GM21737 (cell line): ENCODE results near the gene RAB40B.
A peak's percentile ranks its signal among the peaks of the same experiment; 100 is the strongest.
"Not testable (repeated sequence)": the region's sequence is repeated elsewhere in the genome, so short reads cannot be mapped to it uniquely, and the experiment has no call there.

Experiments
- ATAC-seq: cut with Tn5 transposase; IDR thresholded peaks from one replicate; pipeline ENCODE4 v1.9.1; 2021; ENCODE audit warnings: mild to moderate bottlenecking, moderate library complexity; ENCODE audit not compliant: unreplicated experiment

The RAB40B gene, protein sequence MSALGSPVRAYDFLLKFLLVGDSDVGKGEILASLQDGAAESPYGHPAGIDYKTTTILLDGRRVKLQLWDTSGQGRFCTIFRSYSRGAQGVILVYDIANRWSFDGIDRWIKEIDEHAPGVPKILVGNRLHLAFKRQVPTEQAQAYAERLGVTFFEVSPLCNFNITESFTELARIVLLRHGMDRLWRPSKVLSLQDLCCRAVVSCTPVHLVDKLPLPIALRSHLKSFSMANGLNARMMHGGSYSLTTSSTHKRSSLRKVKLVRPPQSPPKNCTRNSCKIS

DNA sequence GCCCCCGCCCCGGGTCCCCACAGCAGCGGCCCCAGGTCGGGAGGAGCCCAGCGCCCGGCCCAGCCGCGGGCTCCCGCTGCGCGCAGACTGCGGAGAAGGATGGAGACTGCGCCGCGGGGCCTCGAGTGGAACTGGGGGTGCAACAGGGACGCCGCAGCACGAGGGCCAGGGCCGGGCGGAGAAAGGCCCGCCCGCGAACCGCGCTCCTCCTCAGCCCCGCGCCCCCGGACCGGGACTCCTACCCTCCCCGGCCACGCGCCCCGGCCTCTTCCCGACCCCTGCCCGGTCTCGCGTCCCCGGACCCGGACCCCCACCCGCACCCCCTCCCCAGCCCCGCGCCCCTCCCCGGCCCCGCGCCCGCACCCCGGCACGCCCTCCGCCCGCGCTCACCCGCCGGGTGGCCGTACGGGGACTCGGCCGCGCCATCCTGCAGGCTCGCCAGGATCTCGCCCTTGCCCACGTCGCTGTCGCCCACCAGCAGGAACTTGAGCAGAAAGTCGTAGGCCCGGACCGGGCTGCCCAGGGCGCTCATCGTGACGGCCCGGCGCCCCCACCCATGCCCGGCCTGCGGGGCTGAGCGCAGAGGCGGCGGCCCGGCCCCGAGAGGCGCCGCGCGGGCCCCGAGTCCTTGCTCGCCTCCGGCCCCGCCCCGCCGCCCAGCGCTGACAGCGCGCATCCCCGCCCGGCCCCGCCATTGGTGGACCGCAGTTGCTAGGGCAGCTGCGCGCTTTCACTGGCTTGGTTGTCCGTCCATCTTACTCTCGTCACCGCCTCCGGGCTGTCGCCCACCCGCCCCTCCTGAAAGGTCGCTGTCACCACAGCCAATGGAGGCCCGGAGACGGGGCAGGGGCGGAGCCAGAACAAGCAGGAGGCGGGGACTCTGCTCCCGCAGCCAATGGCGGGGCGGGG, at the start of gene RAB40B:
Gene RAB40B (minus strand): TSS at position 634 of the 909 bp plus-strand sequence. CDS start 102 bp downstream, at position 532.
- ATAC-seq, result peak; percentile 90

DNA sequence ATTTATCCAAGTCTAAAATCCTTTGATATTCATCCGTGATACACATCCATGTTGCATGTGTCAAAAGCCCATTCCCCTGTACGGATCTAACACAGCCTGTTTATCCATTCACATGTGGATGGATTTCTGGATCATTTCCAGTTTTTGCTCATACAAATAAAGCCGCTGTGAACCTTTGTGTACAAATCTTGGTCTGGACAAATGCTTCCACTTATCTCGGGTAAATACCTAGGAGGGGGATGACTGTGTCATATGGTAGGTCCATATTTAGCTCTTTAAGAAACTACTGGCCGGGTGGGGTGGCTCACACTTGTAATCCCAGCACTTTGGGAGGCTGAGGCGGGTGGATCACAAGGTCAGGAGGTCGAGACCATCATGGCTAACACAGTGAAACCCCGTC, 47.0 kb upstream of the RAB40B start:
- ATAC-seq, result no peak

DNA sequence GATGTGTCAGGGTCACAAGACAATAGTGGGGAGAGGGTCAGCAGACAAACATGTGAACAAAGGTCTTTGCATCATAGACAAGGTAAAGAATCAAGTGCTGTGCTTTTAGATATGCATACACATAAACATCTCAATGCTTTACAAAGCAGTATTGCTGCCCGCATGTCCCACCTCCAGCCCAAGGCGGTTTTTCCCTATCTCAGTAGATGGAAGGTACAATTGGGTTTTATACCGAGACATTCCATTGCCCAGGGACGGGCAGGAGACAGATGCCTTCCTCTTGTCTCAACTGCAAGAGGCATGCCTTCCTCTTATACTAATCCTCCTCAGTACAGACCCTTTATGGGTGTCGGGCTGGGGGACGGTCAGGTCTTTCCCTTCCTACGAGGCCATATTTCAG, 46.2 kb upstream of the RAB40B start:
- not testable (repeated sequence) for ATAC-seq

DNA sequence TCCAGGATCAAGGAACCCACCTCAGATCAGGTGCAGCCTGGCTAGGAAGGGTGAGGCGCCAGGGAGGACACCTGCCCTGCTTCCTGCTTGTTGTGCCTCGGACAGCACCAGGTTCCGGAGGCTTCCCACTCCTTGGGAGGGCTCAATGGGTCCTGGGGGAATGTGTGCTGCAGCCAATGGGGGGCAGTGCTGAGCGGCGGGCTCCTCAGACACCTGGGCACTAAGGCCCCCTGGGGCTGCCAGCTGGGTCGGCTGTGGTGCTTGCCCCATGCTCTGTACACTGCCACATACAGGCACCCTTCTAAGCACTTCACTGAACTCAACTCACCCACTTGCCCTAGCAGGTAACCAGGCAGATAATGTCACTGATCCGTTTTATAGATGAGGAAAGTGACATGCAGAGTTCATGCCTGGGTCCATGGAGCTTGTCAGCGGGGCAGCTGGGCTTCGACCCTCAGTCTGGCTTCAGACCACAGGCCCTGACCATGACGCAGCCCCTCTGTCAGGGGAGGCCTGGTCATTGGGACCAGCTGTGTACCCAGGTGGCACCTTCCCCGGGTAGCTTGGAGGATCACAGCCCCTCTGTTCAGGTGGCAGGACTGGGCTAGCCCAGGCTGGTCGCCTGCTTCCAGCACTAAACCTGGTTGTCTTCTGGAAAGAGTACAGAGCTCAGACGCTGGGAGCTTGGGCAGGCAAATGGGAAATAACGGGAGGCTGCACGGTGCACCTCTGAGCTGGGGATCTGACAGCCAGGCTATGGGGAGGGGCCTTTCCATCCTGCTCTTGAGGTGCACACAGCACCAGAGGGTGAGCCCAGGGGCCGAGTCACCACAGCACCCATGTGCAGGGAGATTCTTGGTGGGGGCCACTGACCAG, 45.1 kb upstream of the RAB40B start:
- ATAC-seq, result no peak

DNA sequence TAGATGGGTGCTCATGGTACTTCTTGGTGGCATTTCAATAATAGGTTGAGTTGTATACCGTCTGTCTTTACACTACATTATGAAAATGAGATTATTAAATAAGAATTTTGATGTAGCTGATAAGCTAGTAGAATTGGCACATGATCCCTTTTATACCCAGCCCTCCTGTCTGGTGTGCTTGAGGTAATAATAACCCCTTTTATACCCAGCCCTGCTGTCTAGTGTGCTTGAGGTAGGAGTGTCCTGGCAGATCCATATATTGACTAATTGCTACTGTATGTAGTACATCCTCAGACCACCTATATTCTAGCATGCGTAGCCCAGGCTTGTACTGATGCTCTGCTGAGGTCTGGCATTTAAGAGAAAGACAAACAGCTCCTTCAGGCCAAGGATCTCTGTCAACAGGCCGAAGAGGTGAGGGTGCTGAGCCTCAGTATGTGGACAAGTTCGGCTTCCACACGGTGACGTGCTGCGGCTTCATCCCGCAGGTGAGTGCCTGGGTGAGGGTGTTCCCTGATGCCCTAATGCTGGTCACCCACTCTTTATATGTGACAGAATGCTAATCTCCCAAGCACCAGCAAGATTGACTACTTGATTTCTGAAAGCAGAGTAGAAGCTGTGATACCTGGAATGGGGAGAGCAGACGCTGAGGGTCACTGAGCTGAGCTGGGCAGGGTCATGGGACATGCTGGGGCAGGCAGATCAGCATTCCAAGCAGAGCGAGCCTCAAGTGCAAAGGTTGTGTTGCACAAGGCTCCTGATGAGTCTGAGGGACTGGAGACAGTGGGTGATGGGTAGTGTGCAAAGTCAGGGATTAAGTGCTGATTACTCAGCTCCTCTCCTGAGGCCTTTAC, 42.6 kb upstream of the RAB40B start:
- no peak for ATAC-seq

DNA sequence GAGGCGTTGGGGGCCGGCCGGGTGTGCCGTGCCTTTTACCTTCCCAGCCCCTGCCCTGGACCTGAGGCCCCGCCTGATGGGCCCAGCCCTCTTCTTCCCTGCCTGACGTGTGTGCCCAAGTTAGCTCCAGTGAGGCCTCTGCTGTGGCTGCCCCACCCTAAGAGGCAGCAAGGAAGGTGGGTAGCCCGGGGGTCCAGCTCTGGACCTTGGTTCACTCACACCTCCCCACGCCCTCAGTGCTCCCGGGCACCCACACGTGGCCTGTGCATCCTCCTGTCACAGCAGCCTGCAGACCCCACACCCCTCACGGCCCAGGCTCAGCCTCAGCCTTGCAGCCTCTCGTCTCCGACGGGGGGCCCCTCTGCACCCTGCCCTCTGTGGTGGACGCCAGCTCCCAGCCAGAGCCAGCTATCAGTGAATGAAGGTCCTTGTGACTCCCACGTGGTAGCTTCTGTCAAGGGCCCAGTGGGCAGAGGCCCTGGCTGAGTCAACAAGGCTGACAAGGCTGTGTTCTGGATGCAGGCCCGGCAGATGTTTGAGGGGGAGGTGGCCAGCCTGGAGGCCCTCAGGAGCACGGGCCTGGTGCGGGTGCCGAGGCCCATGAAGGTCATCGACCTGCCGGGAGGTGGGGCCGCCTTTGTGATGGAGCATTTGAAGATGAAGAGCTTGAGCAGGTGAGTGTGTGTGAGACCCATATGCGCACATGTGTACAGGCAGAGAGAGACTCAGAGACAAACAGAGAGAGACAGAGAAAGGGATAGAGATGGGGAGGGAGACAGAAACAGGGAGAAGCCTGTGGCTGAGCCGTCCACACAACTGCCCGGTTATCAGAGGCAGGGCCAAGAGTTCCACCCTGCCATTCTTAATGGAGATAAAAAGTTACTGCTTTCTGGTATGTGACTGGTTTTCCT, 39.7 kb upstream of the RAB40B start:
- ATAC-seq, result no peak

DNA sequence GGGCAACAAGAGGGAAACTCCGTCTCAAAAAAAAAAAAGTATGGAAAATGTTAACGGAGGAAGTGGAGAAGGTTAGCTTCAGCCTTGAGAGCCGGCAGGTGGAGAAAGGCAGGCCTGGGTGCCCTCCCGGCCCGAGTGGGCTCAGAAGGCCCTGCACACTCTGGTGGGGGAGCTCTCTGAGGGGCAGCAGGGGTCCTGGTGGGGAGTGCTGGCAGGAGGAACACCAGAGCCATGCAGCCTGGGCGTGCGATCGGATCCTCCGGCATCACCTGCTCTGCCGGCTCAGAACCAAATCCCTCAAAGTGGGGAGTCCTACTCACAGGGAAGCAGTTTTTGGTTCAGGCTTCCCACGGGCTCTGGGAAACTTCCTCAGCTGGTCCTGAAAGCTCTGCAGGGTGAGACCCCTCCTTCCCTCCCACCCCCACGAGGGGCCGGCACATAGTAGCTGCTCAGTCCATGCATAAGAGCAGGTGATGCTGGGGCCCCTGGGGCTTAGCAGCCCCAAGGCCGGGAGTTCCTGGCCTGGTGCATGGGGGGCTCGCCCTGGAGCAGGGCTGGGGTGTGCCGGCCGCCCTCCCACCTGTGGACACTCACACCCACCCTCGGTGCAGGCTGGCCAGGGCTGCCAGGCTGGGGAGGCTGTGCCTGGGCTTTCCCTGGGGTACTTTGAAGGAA, 38.1 kb upstream of the RAB40B start:
- no peak for ATAC-seq

DNA sequence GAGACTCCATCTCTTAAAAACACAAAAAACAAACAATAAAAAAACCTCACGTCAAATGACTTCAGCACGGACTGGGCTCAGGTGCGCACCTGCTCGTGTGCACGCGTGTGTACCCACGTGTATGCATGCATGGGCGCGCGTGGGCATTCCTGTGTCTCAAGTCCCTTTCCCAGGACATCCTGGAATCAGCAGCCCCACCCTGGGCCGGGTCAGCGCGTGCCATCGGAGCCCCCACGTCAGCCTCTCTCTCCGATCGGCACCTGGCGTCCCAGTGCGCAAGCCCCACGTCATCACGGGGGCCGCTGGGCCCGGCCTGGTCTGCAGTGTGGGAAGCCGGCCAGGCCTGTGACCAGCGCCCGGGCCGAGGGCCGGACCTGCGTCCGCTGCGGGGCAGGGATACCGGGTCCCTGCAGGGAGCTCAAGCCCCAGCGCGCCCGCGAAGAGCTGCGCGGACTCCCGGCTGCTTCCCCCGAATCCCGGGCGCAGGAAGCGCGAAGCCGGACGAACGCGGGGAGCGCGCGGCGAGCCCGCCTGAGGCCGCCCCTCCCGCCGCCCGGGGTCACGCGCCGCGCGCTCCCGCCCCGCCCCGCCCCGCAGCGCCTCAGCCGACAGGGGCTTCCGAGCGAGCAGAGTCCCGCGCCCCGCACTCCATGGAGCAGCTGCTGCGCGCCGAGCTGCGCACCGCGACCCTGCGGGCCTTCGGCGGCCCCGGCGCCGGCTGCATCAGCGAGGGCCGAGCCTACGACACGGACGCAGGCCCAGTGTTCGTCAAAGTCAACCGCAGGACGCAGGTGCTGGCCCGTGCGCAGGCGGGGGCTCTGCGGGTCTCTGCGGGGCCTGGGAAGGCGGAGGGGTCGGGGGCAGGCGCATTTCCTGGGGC, 36.7 kb upstream of the RAB40B start, which contains the start of gene FN3K:
Gene FN3K (plus strand): TSS at position 629 of the 880 bp plus-strand sequence. CDS start 22 bp downstream, at position 651.
- no peak for ATAC-seq

DNA sequence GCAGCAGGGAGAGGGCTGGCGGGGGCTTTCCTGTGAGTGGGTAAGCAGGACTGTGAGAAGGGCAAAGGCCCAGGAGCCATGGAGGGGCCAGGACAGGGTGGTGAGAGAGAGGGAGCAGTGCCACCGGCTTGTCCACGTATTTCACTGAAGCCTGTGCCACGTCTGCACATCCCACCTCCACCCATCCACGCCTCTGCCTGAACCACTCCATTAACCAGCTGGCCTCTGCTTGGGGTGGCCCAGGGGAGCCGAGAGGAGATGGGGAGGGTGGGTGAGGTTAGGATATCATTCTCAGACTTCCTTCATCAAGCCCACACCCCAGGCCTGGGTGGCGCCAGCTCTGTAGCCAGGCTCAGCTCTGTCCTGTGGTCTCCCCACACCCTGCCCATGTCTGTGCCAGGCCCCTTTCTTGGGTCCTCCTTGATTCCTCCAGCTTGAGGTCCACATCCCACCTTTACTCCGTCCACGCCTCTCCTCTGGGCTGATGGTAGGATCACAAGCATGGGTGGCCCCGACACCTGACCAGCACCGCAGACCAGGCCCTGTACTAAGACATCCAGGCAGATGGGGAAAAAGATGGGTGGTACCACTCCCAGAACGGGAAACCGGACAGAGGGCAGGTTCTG, 33.7 kb upstream of the RAB40B start:
- ATAC-seq, result no peak

DNA sequence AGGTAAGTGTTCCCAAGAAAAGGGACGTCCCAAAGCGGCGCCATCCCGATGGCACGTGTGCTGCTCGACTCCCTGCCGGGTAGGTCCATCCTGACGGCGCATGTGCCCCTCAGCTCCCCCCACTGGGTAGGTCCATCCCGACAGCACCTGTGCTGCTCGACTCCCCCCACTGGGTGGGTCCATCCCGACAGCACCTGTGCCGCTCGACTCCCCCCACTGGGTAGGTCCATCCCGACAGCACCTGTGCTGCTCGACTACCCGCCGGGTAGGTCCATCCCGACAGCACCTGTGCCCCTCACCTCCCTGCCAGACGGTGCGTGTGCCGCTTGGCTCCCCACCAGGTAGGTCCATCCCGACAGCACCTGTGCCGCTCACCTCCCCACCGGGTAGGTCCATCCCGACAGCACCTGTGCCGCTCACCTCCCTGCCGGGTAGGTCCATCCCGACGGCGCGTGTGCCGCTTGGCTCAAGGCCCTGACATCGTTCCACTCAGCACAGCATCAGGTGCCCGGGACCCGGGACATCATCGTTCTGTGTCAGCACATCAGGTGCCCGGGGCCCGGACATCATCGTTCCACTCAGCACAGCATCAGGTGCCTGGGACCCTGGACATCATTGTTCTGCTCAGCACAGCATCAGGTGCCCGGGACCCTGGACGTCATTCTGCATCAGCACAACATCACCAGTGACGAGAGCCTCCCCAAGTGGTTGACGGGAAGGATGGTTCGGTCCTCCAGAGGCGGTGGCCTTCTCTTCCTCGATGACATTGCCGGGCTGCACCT, 31.2 kb upstream of the RAB40B start:
- no peak for ATAC-seq

DNA sequence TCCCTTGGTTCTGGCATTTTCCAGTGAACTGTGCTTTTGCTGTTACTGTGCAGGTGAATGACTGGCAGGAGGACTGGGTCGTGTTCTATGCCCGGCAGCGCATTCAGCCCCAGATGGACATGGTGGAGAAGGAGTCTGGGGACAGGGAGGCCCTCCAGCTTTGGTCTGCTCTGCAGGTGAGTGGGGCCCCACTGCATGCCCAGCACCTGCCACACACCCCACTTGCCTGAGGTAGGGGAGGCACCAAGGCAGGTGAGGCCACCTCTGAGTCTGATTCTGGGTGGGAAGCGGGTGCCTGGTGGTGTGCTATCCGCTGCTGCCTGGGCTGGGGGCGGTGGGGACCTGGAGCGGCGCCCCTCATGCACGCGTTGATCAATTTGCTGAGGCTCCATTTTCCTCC, 27.9 kb upstream of the RAB40B start:
- ATAC-seq, result no peak

DNA sequence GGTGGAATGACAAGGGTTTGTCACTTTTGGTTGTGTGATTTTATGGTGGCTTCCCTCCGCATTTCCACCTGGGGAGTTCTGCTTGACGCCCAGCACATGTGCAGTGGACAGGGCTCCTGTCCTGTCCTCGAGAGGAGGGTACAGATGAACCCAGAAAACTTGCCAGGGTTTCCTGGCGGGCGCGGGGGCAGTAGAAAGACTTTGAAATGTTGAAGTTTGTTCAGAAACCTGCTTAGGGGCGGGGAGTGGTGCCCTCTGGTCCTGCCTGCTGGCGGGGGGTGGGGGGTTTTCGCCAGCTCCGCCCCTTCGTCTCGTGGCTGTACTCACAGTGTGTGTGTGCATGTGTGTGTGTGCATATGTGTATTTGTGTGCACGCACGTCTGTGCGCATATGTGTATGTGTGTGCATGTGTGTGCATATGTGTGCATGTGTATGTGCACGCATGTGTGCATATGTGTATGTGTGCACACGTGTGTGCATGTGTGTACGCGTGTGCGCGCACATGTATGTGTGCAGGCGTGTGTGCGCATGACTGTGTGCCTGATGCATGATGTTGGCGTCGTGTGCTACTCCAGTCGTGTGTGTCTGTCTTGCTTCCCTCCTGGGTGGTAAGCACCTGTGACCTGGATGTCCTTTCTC, 24.8 kb upstream of the RAB40B start:
- ATAC-seq, result no peak

DNA sequence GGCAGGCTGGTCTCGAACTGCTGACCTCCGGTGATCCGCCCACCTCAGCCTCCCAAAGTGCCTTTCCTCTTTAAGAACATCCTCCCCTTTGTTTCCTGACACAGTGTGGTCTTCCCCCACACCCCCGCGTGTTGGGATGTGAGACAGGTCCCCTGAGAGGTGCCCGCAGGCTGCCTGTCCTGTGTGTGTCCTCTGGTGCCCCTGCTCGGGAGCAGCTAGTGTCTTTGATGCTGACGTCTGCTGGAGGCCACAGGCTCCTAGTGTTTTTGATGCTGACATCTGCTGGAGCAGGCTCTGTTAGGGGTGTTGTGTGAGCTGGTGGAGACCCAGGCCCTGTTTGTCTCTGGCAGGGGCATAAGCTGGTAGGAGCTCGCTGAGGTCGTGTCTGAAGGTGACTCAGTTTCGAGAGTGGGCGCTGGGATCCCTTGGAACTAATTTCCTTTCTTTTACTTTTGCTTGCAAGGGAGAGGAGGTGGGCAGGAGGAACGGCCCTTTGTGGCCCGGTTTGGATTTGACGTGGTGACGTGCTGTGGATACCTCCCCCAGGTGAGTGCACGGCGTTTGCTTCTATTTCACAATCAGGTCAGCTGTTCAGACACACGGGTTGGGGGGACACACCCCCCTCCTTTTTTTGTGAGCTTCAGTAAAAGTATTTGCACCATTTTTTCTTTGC, 24.0 kb upstream of the RAB40B start:
- no peak for ATAC-seq

DNA sequence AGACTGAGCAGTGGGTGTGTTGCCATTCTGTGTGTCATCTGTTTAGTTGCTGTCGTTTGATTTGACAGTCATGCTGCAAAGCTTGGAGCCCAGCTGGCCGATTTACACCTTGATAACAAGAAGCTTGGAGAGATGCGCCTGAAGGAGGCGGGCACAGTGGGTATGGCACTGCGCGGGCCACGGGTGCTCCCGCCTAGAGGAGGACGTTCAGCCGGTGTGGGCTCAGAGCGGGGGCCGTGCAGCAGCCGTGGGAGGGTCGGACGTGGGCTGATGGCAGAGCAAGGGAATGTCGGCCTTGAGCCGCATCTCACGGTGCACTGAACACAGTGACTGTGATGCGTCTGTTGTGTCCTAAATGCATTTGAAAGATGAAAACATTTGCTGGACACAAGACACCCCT, 21.7 kb upstream of the RAB40B start:
- ATAC-seq, result no peak

DNA sequence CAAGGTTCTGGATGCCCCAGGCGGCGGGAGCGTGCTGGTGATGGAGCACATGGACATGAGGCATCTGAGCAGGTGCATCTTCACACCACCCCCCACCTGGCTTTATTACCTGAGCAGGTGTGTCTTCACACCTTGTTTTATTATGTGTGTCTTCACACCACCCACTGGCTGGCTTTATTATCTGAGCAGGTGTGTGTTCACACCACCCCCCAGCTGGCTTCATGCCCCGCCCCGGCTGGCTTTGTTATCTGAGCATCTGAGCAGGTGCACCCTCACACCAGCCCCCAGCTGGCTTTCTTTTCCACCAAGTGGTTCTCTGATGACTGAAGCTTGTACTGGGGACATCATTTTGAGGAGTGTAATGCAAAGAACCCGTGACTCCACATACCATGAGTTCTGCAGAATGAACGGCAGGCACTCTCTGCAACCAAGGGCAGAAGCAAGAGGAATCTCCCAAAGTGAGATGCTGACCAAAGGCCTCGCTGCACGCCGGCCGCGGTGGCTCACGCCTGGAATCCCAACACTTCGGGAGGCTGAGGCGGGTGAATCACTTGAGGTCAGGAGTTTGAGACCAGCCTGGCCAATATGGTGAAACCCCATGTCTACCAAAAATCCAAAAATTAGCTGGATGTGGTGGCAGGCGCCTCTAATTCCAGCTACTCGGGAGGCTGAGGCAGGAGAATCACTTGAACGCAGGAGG, 20.6 kb upstream of the RAB40B start:
- ATAC-seq, result no peak
